K562 (cell line): Measurements from ENCODE around the gene PRDM16. TPM values are rescaled to one million over a fixed set of nuclear protein-coding genes. Genes with fewer than 3 reads are reported as not detected.

ENCODE experiments used
- ATAC-seq: fragments of 200-7000 bp; cut with Tn5 transposase; 3 replicates; pipeline ENCODE4 v1.9.1; 2020; ENCODE audit warnings: moderate library complexity
- BruUV-seq: library from RNA; stranded (reverse); fragments of 400-500 nt; replicated peaks from 2 replicates; lab custom pipeline; 2021; lab: Mats Ljungman, UMichigan
- CTCF ChIA-PET: fragments of 300-600 bp; formaldehyde crosslinking; extraction: SDS; loops from one replicate; lab custom pipeline; 2021; ENCODE audit warnings: low intra/inter-chr PET ratio; lab: Yijun Ruan, JAX
- POLR2A ChIA-PET: fragments of 300-600, 350-650 bp; sonication (Branson Sonifier 250); formaldehyde crosslinking; extraction: SDS; loops from one replicate; lab custom pipeline; 2021; ENCODE audit warnings: antibody characterized with exemption, inconsistent platforms; lab: Yijun Ruan, JAX
- DNase-seq, 4 experiments: peaks; one replicate each; pipeline versions ENCODE4 v3.0.0 to v3.0.0-alpha.2; 2011 to 2018; ENCODE audit warnings: low spot score in 3 of 4, mixed read lengths in 3 of 4; ENCODE audit errors: extremely low read depth in 1 of 4
- FAIRE-seq: peaks from 2 replicates; lab custom pipeline; 2011; peaks lifted over from hg19 to GRCh38; lab: Jason Lieb, UNC
- H2AFZ ChIP-seq: 2 replicates; pipeline ENCODE4 v1.6.0; 2011; ENCODE audit warnings: low read depth, low read length, control low read depth, inconsistent platforms
- H3K27ac ChIP-seq: fragments of 200-600 bp; 3 replicates; pipeline ENCODE4 v1.8.0; 2011; ENCODE audit warnings: low read depth, mild to moderate bottlenecking, control low read depth, inconsistent platforms, low read length, moderate library complexity, mixed read lengths; ENCODE audit errors: extremely low read depth
- H3K27me3 ChIP-seq, 2 experiments: fragments of 300-600 bp in 1 of 2; 2 replicates in 1 of 2; 3 replicates in 1 of 2; pipeline versions ENCODE4 v1.6.0 to v1.8.0; 2011; ENCODE audit warnings: inconsistent platforms in 2 of 2, low read length in 2 of 2, mild to moderate bottlenecking in 1 of 2, mixed read lengths in 1 of 2, moderate library complexity in 1 of 2; ENCODE audit not compliant: control insufficient read depth in 2 of 2, insufficient read depth in 2 of 2
- H3K36me3 ChIP-seq: fragments of 300-600 bp; 3 replicates; pipeline ENCODE4 v1.8.0; 2011; ENCODE audit warnings: mild to moderate bottlenecking, low read length, inconsistent platforms; ENCODE audit not compliant: control insufficient read depth, insufficient read depth
- H3K4me1 ChIP-seq, 2 experiments: fragments of 200-600 bp in 1 of 2; replicated peaks in 1 of 2; 2 replicates in 1 of 2; 3 replicates in 1 of 2; pipeline versions ENCODE4 v1.5.1 to v1.8.0; 2011; ENCODE audit warnings: inconsistent platforms in 2 of 2, low read length in 2 of 2, mild to moderate bottlenecking in 1 of 2, mixed read lengths in 1 of 2, moderate library complexity in 1 of 2; ENCODE audit not compliant: control insufficient read depth in 2 of 2, insufficient read depth in 2 of 2
- H3K4me2 ChIP-seq: 2 replicates; pipeline ENCODE4 v1.6.1; 2011; ENCODE audit warnings: low read length, control low read depth, inconsistent platforms, mixed read lengths; ENCODE audit not compliant: insufficient read depth
- H3K4me3 ChIP-seq: fragments of 200-600 bp; sonication (generic), shearing (Covaris generic); 2 replicates; pipeline ENCODE4 v1.5.1; 2016; ENCODE audit warnings: control low read depth, inconsistent platforms
- H3K79me2 ChIP-seq: fragments of 200-600 bp; 3 replicates; pipeline ENCODE4 v1.8.0; 2011; ENCODE audit warnings: low read length, inconsistent platforms; ENCODE audit not compliant: control insufficient read depth, insufficient read depth
- H3K9ac ChIP-seq, 2 experiments: 2 replicates each; pipeline versions ENCODE4 v1.6.0 to v1.6.1; 2011; ENCODE audit warnings: low read depth in 2 of 2, low read length in 2 of 2, control low read depth in 1 of 2, inconsistent platforms in 1 of 2, mild to moderate bottlenecking in 1 of 2, mixed read lengths in 1 of 2; ENCODE audit not compliant: insufficient read depth in 1 of 2
- H3K9me1 ChIP-seq: one replicate; pipeline ENCODE4 v1.6.0; 2011; ENCODE audit warnings: inconsistent platforms, mild to moderate bottlenecking, low read length, moderate library complexity; ENCODE audit not compliant: control insufficient read depth, insufficient read depth
- H3K9me3 ChIP-seq: replicated peaks from 2 replicates; pipeline ENCODE4 v1.5.1; 2011; ENCODE audit warnings: low read depth, low read length, inconsistent platforms; ENCODE audit not compliant: control insufficient read depth, insufficient read depth
- H4K20me1 ChIP-seq: replicated peaks from 2 replicates; pipeline ENCODE4 v1.6.1; 2011; ENCODE audit warnings: low read length, inconsistent platforms, mixed read lengths; ENCODE audit not compliant: control insufficient read depth, insufficient read depth
- SLC30A9 ChIP-seq: fragments of 250-450 bp; sonication (Bioruptor Pico); IDR thresholded peaks from 2 replicates; pipeline ENCODE4 v1.8.0; 2022; ENCODE audit warnings: mild to moderate bottlenecking, moderate library complexity
- SREBF1 ChIP-seq: fragments of 150-350 bp; IDR thresholded peaks from 2 replicates; pipeline ENCODE4 v1.6.1; 2014; ENCODE audit warnings: antibody characterized with exemption, low read depth, low read length, borderline replicate concordance
- SRSF1 ChIP-seq: fragments of 200-400 bp; formaldehyde crosslinking; IDR thresholded peaks from 2 replicates; pipeline ENCODE4 v1.6.1; 2017; ENCODE audit warnings: mild to moderate bottlenecking, low read depth, low read length, moderate library complexity
- ZNF76 ChIP-seq: fragments of 250-450 bp; sonication (Bioruptor Pico); IDR thresholded peaks from 2 replicates; pipeline ENCODE4 v1.4.0; 2020; ENCODE audit warnings: mild to moderate bottlenecking, moderate library complexity, borderline replicate concordance
- ZNF77 ChIP-seq: fragments of 250-450 bp; sonication (Bioruptor Pico); IDR thresholded peaks from 2 replicates; pipeline ENCODE4 v1.5.0; 2020
- WGBS: fragments of 100-300 bp; shearing (Covaris generic); methylation state at CpG from one replicate; pipeline ENCODE4 v1.1.6; 2016; ENCODE audit warnings: low coverage, mixed read lengths; ENCODE audit not compliant: insufficient coverage; ENCODE audit errors: missing lambda C conversion rate; 5-methylcytosine and 5-hydroxymethylcytosine counted together
- in situ Hi-C: fragments of 300-500 bp; cut with MboI; formaldehyde crosslinking; loops from 4 replicates; pipeline ENCODE4 v1.15.0; 2018; ENCODE audit warnings: inconsistent platforms, mixed read lengths
- intact Hi-C: fragments of 100-400 bp; cut with micrococcal nuclease; formaldehyde crosslinking; loops from 2 replicates; pipeline ENCODE4 v1.14.2; 2022
- polyA plus RNA-seq, 8 experiments: library from polyadenylated mRNA; depleted of rRNA in 4 of 8; stranded (reverse) in 5 of 8; unstranded in 3 of 8; fragments of >200 nt; fragmentation: Nextera tagmentation in 2 of 8; fragmentation: Illumina TruSeq in 1 of 8; extraction: Ambion mirVana in 2 of 8; extraction: Trizol in 1 of 8; gene quantifications; 2 replicates each; pipeline versions ENCODE4 v1.2.1 to v1.2.3, GENCODE V29; 2011 to 2014; ENCODE audit warnings: inconsistent platforms in 1 of 8, missing spikeins in 1 of 8
- total RNA-seq, 7 experiments: library from RNA; depleted of rRNA in 6 of 7; stranded (reverse); fragments of >200 nt in 6 of 7; fragmentation: Illumina TruSeq in 2 of 7; extraction: Trizol in 2 of 7; gene quantifications; 2 replicates each; pipeline versions ENCODE4 v1.2.1 to v1.2.3, GENCODE V29; 2011 to 2021; ENCODE audit warnings: low replicate concordance in 1 of 7
- TF ChIP-seq, protein P1 (sequence below): sonication (generic); formaldehyde crosslinking; IDR thresholded peaks from 2 replicates; pipeline ENCODE4 v1.5.0; 2020; ENCODE audit warnings: missing genetic modification reagents
- TF ChIP-seq, protein P2 (sequence below): fragments of 200-800 bp; sonication (Bioruptor generic); IDR thresholded peaks from 2 replicates; pipeline ENCODE4 v1.6.1; 2016; ENCODE audit warnings: missing genetic modification characterization, missing compliant biosample characterization
- TF ChIP-seq, protein P3 (sequence below): fragments of 450-650 bp; formaldehyde crosslinking; conservative IDR thresholded peaks from 2 replicates; pipeline ENCODE4 v1.4.0; 2022; ENCODE audit warnings: mild to moderate bottlenecking, missing genetic modification characterization

PRDM16 gene
- total and polyA plus RNA-seq, 9 of the 15 experiments (the other 6 are each of a cell fraction or from before 2014, with no cell fraction given): 0.10 to 0.27 TPM; not detected in 7

DNA sequence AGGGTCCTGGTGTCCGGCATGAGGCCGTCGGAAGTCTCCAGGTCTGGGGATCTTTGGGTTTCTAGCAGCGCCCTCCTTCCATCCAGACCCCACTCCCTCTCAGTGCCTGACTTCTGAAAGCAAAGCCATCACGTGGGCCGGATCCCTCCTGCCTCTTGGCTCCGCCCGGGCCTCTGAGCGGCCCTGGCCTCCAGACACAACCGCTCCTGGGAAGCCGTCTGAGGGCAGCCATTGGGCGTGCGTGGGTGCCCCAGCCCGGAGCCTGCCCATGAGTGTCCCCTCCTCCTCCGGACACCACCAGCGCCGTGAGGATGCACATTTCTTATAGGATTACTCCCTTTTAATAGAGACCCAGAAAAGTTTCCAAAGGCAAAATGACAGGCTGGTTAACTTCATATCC, 248.5 kb downstream of the PRDM16 start:
- BruUV-seq: no TSS peak
- H3K4me3 ChIP-seq: no peak overlapping the region
- no peak for TF ChIP-seq SLC30A9 (CRISPR knock-in tag)
- TF ChIP-seq, protein P1, sequence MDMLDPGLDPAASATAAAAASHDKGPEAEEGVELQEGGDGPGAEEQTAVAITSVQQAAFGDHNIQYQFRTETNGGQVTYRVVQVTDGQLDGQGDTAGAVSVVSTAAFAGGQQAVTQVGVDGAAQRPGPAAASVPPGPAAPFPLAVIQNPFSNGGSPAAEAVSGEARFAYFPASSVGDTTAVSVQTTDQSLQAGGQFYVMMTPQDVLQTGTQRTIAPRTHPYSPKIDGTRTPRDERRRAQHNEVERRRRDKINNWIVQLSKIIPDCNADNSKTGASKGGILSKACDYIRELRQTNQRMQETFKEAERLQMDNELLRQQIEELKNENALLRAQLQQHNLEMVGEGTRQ: 0 out of 2 replicates have a peak, but pooled peaks have one; percentile 36
- TF ChIP-seq, all 486 proteins: peak for 1
- in situ Hi-C loops: no loop called here
- ATAC-seq: no peak
- Histone ChIP-seq H4K20me1 (no peaks in the 10 kb centered on the region), H3K27ac (no peak overlapping the region), H3K79me2 (no peaks in the 10 kb centered on the region), H3K9me1 (no peaks in the 10 kb centered on the region), H3K27me3 (peaks cover 12 to 36% of the 10 kb centered on the region in 2 experiments), H3K4me2 (no peak overlapping the region), H3K4me1 (peaks cover 16 to 19% of the 10 kb centered on the region in 2 experiments), H3K9ac (no peak overlapping the region), H2AFZ (no peak overlapping the region), H3K9me3 (no peaks in the 10 kb centered on the region), H3K36me3 (no peaks in the 10 kb centered on the region)
- intact Hi-C loops: no loop called here
- CTCF ChIA-PET: no interaction called here
- POLR2A ChIA-PET: no interaction called here
- FAIRE-seq: no peak
- DNase-seq: no peak
- WGBS: 17% methylated on average over 16 of the region's 17 CpGs

DNA sequence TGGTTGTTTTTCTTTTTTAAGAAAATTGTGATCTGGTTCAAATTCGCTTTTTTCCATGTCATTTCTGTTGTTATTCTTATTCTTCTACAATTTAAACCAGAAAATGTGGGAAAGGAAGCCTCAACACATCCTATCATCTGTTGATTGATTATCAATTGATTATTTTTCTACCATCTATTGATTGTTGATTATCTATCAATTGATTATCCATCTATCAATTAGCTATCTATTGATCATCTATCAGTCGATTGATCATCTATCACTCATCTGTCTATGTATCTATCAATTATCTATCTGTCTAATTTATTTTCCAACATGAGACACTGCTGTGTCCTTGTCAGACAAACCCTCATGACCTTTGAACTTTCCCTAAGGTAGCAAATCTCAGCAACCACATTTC, 249.3 kb downstream of the PRDM16 start:
- Histone ChIP-seq H3K27me3 (peaks cover 12 to 27% of the 10 kb centered on the region in 2 experiments), H3K4me3 (no peak overlapping the region), H3K4me2 (no peak overlapping the region), H3K36me3 (no peaks in the 10 kb centered on the region), H3K27ac (no peak overlapping the region), H3K9me3 (no peaks in the 10 kb centered on the region), H2AFZ (no peak overlapping the region), H4K20me1 (no peaks in the 10 kb centered on the region), H3K9ac (no peak overlapping the region), H3K9me1 (no peaks in the 10 kb centered on the region), H3K79me2 (no peaks in the 10 kb centered on the region), H3K4me1 (peaks cover 10 to 12% of the 10 kb centered on the region in 2 experiments)
- POLR2A ChIA-PET: interaction anchor here (0.6 to 1.4 kb wide), 4 partner anchors 9 to 481 kb away, joined by 3 to 5 read pairs (median 4); no protein-coding TSS in a partner anchor
- CTCF ChIA-PET: no interaction called here
- intact Hi-C loops: no loop called here
- in situ Hi-C loops: no loop called here
- ATAC-seq (no peak), DNase-seq (no peak), FAIRE-seq (no peak)
- no TSS peak for BruUV-seq
- WGBS: 6% methylated on average over 2 of the region's 2 CpGs
- TF ChIP-seq SREBF1: no peak
- TF ChIP-seq SRSF1: no peak
- no peak for TF ChIP-seq ZNF76 (CRISPR knock-in tag)
- no peak for TF ChIP-seq ZNF77 (CRISPR knock-in tag)
- TF ChIP-seq, protein P2, sequence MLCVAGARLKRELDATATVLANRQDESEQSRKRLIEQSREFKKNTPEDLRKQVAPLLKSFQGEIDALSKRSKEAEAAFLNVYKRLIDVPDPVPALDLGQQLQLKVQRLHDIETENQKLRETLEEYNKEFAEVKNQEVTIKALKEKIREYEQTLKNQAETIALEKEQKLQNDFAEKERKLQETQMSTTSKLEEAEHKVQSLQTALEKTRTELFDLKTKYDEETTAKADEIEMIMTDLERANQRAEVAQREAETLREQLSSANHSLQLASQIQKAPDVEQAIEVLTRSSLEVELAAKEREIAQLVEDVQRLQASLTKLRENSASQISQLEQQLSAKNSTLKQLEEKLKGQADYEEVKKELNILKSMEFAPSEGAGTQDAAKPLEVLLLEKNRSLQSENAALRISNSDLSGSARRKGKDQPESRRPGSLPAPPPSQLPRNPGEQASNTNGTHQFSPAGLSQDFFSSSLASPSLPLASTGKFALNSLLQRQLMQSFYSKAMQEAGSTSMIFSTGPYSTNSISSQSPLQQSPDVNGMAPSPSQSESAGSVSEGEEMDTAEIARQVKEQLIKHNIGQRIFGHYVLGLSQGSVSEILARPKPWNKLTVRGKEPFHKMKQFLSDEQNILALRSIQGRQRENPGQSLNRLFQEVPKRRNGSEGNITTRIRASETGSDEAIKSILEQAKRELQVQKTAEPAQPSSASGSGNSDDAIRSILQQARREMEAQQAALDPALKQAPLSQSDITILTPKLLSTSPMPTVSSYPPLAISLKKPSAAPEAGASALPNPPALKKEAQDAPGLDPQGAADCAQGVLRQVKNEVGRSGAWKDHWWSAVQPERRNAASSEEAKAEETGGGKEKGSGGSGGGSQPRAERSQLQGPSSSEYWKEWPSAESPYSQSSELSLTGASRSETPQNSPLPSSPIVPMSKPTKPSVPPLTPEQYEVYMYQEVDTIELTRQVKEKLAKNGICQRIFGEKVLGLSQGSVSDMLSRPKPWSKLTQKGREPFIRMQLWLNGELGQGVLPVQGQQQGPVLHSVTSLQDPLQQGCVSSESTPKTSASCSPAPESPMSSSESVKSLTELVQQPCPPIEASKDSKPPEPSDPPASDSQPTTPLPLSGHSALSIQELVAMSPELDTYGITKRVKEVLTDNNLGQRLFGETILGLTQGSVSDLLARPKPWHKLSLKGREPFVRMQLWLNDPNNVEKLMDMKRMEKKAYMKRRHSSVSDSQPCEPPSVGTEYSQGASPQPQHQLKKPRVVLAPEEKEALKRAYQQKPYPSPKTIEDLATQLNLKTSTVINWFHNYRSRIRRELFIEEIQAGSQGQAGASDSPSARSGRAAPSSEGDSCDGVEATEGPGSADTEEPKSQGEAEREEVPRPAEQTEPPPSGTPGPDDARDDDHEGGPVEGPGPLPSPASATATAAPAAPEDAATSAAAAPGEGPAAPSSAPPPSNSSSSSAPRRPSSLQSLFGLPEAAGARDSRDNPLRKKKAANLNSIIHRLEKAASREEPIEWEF (CRISPR knock-in tag): peak; percentile 100
- TF ChIP-seq, protein P3, sequence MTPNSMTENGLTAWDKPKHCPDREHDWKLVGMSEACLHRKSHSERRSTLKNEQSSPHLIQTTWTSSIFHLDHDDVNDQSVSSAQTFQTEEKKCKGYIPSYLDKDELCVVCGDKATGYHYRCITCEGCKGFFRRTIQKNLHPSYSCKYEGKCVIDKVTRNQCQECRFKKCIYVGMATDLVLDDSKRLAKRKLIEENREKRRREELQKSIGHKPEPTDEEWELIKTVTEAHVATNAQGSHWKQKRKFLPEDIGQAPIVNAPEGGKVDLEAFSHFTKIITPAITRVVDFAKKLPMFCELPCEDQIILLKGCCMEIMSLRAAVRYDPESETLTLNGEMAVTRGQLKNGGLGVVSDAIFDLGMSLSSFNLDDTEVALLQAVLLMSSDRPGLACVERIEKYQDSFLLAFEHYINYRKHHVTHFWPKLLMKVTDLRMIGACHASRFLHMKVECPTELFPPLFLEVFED: no peak
